HG02571 (cell line): ENCODE data around the gene TRIM43.
"Not testable (repeated sequence)": the region's sequence is repeated elsewhere in the genome, so short reads cannot be mapped to it uniquely, and the experiment has no call there.

ENCODE experiments used
- ATAC-seq: cut with Tn5 transposase; IDR thresholded peaks from one replicate; pipeline ENCODE4 v1.9.1; 2021; ENCODE audit warnings: mild to moderate bottlenecking, moderate library complexity; ENCODE audit not compliant: unreplicated experiment

Gene TRIM43

DNA sequence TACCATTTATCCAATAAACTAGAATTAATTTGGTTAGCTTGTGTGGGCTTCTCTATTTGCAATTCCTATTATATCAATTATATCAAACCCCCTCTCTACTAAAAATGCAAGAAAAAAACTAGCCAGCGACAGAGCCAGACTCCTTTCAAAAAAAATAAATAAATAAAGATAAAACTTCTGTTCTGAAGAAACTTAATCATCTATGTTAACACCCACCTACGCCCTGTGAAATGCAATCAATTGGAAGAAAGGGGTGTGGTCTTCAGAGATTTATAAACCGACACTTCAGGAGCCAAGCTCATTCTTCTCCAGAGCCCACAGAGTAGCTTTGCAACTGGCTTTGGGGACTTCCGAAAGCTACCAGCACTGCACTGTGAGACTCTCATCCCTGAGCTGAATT is at the start of gene TRIM43:
TRIM43 (plus strand) TSS at position 301 of the 400 bp plus-strand sequence. CDS start 2,023 bp downstream, outside the sequence.
- ATAC-seq: not testable (repeated sequence)

DNA sequence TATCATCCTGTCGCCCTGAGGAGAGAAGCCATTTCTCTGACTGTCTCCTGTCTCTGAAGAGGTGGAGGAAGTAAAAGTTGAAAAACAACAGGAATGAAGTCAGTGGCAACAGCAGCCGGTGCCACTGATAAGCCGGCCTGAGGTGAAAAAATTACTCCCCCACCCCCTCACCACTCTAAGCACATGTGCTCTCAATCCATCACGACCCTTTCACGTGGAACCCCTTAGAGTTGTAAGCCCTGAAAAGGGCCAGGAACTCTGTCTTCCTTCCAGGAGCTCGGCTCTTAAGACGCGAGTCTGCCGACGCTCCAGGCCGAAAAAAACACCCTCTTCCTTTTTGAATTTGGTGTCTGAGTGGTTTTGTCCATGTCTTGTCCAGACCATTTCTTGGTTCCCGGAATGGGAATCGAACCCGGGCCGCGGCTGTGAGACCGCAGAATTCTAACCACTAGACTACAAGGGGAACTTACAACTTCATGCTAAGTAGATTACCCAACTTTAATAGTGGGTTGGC is 40.7 kb upstream of the TRIM43 start:
- ATAC-seq: no peak

DNA sequence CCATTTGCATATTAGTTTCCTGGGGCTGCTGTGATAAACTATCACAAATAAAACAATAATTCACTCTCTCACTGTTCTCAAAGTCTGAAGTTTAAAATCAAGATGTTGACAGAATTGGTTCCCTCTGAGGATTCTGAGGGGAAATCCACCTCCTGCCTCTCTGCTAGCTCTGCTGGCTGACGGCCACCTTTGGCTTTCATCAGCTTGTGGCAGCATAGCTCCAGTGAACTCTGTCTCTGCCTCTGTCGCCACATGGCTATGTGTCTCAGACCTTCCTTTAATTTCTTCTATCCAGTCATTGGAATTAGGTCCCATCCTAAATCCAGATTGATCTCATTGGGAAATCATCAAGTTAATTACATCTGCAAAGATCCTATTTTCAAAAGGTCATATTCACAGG is 38.9 kb upstream of the TRIM43 start:
- no peak for ATAC-seq

DNA sequence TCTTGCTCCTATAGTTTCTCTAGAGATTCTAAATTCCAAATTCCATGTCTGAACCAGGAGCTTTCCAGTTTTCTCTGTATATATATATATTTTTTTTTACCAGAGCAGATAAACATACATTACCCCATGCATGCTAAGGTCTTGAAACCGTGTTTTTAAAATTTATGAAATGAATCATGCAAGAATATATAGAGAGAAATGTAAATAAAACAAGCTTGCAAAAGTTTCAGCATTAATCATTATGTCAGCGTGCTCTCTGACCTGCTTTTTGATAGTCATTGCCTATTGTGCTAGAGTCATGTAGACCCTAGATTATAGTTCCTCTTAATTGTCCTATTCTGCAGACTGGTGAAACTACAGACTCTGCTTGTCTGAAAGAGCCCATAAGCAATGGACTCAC is 22.6 kb upstream of the TRIM43 start:
- no peak for ATAC-seq

DNA sequence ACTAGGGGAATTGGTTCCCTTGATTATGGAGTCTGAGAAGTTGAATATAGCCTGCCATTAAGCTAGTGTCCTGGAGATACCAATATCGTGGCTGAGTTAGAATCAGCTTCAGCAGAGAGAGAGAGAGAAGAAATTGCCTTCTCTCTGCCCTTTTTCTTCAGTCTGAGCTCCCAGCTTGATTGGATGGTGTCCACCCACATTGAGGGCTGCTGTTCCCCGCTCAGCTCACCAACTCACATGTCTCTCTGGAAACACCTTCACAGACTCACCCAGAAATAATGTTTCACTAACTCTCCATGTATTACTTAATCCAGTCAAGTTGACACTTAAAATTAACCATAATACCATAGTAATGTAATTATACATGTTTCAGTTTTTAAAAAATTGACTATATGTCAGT is 17.9 kb upstream of the TRIM43 start:
- ATAC-seq: no peak

DNA sequence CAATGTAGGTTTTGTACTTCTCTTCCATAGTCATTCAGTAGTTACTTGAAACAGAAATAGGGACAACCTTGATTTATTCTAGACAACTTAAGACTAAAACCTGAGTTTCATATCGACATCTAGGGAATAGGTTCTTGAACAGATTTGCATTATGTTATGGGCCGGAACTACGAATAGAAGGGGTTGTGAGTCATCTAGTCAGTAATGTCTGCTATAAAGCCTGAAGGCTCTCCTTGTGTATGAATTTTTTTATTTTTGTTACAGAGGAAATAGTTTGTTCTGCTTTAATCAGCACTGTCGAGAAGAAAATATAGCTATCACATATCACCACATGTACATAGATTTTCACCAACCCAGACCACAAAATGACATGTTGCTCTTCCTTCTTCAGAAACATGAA is 17.3 kb upstream of the TRIM43 start:
- ATAC-seq: no peak

DNA sequence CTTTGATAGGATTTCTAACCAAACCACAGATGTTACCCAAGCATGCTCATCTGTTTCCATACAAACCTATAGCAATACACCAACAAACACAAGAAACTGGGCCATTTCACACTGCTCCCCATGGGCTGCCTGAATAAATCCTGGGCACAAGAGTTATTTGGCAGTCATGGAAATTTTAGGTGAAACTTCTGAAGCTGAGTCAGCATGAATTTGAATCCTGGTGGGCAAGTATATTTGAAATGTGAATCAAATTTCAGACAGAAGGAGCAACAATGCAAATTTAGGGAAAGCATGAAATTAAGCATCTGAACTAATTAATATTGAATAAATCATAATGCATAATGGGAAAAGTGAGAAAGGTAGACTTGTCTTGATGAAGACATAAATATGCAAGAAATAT is 15.9 kb upstream of the TRIM43 start:
- no peak for ATAC-seq

DNA sequence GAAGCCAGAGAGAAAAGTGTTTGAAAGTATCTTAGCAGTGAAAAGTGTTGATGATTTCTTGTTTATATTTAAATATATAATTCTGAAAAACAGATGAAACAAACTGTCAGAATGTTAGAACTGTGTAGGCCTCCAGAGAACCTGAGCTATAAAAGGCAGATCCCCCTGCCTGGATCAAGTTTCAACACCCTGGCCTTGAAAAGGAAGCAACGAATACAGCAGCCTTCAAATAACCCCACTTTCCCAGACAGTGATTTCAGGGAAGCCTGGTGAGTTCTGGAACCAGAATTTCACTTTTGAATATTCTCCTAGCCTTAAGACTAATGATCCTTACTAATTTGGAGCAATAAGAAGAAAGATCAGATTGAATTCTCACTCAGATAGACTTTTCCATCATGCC is 13.3 kb upstream of the TRIM43 start:
- ATAC-seq: no peak

DNA sequence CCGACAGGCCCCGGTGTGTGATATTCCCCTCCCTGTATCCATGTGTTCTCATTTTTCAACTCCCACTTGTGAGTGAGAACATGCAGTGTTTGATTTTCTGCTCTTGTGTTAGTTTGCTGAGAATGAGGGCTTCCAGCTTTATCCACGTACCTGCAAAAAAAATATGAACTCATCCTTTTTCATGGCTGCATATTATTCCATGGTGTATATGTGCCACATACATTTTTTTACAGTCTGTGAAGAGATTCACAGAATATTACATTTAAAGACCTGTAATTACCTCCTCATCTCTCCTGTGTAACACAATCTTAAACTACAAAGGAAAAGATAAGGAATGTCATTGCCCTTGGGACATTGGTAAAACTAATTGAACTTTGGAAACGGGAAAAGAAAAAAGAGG is 8.3 kb upstream of the TRIM43 start:
- not testable (repeated sequence) for ATAC-seq

DNA sequence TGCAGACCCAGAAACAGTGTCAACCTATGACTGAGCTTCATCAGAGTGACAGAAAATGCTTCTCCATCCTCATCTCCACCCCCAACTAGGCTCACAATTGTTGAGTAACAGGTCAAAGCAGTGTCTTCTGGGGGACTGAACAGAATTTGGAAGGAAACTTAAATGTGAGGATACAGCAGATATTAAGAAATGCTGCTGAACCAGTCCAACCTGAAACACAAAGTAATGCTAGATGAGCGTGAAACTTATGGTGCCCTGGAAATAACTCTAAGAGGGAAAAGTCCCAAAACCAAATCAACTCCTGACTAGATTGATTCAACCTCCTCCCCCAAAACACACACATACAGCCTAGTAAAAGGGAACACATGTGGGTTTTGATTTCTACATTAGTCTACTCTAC is 7.5 kb upstream of the TRIM43 start:
- ATAC-seq: not testable (repeated sequence)

DNA sequence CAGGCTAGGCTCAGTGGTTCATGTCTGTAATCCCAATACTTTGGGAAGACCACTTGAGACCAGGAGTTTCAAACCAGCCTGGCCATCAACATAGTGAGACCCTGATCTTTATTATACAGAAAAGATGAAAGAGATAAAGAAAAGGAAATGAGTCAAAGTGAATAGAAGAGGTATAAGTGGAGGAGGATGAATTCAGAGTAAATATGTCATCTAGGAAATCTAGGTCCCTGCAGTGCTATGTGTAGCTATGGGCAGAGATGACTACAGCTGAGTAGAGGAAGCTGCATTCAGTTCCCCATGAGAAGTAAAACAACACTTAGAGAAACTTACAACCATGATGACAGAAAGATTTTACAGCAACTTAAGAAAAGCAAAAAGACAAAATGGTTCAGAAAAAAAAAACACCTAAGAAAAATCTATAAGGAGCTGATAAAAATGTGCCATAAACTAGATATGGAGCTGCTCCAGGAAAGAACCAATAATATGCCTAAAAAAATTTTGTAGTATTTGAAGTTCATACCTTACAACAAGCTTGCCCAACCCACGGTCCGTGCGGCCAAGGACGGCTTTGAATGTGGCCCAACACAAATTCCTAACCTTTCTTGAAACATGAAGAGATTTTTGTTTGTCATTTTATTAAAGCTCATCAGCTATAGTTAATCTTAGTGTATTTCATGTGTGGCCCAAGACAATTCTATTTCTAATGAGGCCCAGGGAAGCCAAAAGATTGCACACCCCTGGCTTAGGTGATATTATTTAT is 1.8 kb upstream of the TRIM43 start:
- not testable (repeated sequence) for ATAC-seq

DNA sequence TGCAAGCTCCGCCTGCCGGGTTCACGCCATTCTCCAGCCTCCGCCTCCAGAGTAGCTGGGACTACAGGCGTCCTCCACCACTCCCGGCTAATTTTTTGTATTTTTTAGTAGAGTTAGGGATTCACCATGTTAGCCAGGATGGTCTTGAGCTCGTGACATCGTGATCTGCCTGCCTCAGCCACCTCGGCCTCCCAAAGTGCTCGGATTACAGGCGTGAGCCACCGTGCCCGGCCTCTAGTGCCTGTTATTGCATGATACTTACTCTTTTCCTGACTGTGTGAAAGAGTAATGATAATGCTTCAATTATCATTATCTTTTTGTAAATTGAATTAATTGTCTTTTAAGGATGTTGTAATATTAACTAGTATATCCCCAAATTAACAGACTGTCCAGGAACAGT is 1.2 kb downstream of the TRIM43 start:
- not testable (repeated sequence) for ATAC-seq

DNA sequence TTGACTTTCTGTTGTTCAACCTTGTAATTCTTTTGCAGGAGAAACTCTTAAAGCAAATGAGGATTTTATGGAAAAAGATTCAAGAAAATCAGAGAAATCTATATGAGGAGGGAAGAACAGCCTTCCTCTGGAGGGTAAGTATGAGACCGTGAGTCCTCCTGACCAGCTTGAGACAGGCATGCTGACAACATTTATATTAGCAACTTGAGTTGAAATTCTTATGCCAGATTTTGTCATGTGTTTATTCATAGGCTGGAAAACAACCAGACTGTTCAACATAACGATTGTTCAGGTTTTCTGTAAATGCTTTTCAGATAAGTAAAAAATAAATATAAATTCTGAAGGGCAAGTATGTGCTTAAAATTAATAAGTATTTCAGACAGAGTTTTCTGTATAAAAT is 3.2 kb downstream of the TRIM43 start:
- not testable (repeated sequence) for ATAC-seq

DNA sequence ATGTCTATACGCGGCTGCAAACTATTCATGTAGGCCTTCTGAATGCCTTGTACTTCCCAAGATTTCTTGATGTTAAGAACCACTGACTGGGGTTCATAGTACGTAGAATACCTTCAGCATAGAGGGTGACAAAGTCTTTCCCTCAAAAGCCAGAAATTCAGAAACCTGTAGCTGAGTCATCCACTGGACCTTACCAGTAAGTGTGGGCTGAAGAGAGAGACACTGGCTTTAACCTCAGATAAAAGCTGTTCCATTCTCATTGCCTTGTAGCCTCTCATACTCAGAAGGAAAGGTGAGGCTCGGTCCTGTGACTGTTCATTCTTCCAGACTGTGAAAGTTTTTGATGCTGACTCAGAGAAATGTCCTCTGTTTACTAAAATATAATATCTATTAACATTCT is 9.5 kb downstream of the TRIM43 start:
- ATAC-seq: not testable (repeated sequence)

DNA sequence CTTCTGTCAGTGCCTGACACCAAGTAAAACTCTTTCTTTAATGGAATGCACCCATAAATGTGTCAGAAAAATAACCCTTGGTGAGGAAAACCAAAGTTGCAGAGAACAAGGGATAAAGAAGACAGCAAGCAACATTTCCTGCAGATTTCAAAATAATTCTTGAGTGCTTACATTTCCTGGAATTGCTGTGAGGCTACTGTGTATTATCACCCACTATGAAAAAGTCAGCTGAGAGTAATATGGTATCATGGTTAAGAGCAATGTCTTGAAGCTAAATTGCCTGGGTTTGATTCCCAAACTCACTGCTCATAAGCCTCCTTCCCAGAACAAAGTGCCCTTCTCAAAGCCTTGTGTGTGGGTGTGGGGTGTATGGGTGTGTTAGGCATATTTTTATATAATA is 10.3 kb downstream of the TRIM43 start:
- ATAC-seq: not testable (repeated sequence)

DNA sequence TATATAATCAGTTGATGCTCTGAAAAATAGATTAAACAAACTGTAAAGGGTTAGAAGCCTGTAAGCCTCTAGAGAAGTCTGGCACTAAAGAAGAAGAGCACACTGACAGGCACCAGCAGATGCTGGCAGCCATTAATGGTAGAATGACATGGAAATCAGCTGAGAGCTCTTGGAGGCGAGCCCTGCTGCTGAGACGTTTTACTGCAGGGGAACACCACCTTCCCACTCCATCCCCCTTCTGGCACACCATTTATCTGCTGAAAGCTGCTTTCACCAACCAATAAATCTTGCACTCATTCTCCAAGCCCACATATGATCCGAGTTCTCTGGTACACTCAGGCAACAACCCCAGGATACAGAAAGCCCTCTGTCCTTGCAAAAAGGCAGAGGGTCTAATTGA is 16.6 kb downstream of the TRIM43 start:
- ATAC-seq: not testable (repeated sequence)

DNA sequence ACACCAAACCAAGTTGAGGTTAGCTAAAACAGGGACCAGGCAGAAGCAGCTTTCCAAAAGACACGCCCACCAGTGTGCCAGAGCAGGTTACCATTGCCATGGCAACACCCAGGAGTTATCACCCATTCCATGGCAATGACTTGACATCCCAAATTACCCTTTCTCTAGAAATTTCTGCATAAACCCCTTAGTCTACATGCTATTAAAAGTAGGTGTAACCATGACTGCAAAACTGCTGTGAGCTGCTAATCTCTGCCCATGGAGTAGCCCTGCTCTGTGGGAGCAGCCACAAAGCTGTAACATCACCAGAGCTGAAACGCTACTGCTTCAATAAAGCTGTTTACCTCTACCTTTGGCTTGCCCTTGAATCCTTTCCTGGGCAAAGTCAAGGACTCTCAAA is 18.0 kb downstream of the TRIM43 start:
- ATAC-seq: not testable (repeated sequence)

DNA sequence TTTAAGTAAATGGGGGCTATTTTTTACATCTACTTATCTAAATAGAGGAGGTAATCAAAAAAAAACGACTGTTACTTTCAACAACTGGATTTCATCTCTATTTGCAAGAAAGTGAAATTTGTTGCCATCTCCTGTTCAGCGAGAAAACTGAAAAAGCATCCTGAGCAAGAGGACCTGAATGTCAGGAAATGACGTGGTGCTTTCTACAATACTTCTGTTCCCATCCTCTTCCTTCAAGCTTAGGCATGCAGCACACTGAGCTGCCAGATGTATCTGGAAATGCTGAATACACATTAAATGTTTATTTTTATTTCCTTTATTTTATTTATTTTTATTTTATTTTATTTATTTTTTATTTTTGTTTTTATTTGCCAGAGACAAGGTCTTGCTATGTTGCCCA is 21.2 kb downstream of the TRIM43 start:
- not testable (repeated sequence) for ATAC-seq

DNA sequence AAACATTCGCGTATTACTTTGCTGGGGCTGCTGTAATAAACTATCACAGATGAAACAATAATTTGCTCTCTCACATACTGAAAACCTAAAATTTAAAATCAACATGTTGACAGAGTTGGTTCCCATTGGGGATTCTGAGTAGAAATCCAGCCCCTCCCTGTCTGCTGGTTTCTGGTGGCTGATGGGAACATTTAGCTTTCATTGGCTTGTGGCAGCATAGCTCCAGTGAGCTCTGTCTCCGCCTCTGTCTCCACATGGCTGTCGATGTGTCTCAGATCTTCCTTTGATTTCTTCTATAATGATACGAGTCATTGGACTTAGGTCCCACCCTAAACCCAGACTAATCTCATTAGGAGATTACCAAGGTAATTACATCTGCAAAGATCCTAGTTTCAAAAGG is 30.9 kb downstream of the TRIM43 start:
- ATAC-seq: not testable (repeated sequence)

DNA sequence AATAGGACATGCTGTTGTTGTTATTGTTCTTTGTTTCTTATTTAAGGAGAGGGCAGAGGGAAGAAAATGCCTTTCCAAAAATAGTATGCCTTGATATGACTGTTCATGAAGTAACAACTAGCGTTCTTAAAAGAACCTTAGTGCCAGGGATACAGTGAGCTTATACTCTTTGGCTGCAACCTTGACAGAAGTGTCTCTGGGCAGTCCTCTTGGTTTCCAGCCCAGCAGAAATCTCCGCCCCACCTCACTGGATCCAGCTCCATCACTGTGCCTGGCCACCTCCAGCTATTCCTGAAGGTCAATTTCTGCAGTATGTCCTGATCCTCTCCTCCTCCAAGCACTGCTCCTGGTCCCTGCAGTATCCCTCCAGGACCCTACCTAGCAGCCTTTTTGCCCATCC is 39.2 kb downstream of the TRIM43 start:
- not testable (repeated sequence) for ATAC-seq

DNA sequence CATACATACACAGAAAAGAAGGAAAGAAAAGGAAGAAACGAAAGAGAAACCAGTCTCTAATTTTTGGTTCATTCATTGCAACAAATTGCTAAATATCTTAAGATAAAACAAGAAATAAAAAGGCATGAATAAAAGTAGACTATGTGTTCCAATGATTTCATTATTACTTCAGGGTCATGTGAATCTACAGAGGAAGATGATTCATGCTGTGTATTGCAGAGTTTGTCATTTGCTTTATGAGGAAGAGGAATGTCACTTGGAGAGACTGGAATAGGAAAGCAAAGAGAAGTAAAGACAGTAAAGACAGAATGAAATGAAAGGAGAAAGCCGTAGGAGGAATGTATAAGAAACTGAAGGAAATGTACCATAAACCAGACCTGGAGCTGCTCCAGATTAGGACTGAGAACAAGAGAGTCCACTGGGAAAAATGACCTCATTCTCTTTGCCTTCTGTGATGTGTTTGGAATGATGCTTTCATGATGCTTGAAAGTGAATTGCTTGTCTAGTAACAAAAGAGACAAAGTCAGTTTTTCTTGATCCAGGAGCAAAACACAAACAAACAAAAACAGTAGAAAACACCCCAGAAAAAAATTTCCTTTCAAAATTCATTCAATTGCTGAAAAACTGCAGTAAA is 41.9 kb downstream of the TRIM43 start:
- not testable (repeated sequence) for ATAC-seq
